PC-9 (cell line): ENCODE measurements around the gene PON3. TPM values are rescaled to one million over a fixed set of nuclear protein-coding genes. Genes with fewer than 3 reads are reported as not detected.

Source experiments
- BruUV-seq: library from RNA; stranded (reverse); fragments of 400-500 nt; replicated peaks from 2 replicates; lab custom pipeline; 2021; lab: Mats Ljungman, UMichigan
- CTCF ChIA-PET: fragments of 300-600 bp; sonication (Branson Sonifier 250); formaldehyde crosslinking; loops from one replicate; lab custom pipeline; 2022; ENCODE audit warnings: antibody characterized with exemption; lab: Charles Lee
- POLR2A ChIA-PET: fragments of 300-600 bp; sonication (Branson Sonifier 250); formaldehyde crosslinking; loops from one replicate; lab custom pipeline; 2022; ENCODE audit warnings: antibody characterized with exemption; ENCODE audit not compliant: unreplicated experiment; lab: Charles Lee
- DNase-seq, 2 experiments: peaks; one replicate each; pipeline versions ENCODE4 v3.0.0 to v3.0.0-alpha.2; 2015 to 2022; ENCODE audit warnings: mixed read lengths in 1 of 2
- H2AFZ ChIP-seq: fragments of 200-600 bp; sonication (generic); 2 replicates; pipeline ENCODE4 v1.8.1; 2017; ENCODE audit warnings: antibody characterized with exemption
- H3F3A ChIP-seq: fragments of 200-600 bp; sonication (generic); 2 replicates; pipeline ENCODE4 v1.8.1; 2017; ENCODE audit warnings: antibody characterized with exemption, mild to moderate bottlenecking, low read depth; ENCODE audit not compliant: insufficient read depth
- H3K27ac ChIP-seq: fragments of 200-600 bp; sonication (generic); 2 replicates; pipeline ENCODE4 v1.6.1; 2016; ENCODE audit warnings: mixed run types
- H3K27me3 ChIP-seq: fragments of 200-600 bp; sonication (generic); 2 replicates; pipeline ENCODE4 v1.6.1; 2016; ENCODE audit warnings: low read depth, mixed run types; ENCODE audit not compliant: insufficient read depth
- H3K36me3 ChIP-seq: fragments of 200-600 bp; sonication (generic); 2 replicates; pipeline ENCODE4 v1.6.1; 2016; ENCODE audit warnings: low read depth, mixed run types
- H3K4me1 ChIP-seq: fragments of 200-600 bp; sonication (generic); replicated peaks from 2 replicates; pipeline ENCODE4 v1.6.1; 2016; ENCODE audit warnings: mixed run types; ENCODE audit not compliant: insufficient read depth
- H3K4me2 ChIP-seq: fragments of 200-600 bp; sonication (generic); 2 replicates; pipeline ENCODE4 v1.6.1; 2017; ENCODE audit warnings: mixed run types
- H3K4me3 ChIP-seq: fragments of 200-600 bp; sonication (generic); 2 replicates; pipeline ENCODE4 v1.6.1; 2016; ENCODE audit warnings: mixed run types
- H3K79me2 ChIP-seq: fragments of 200-600 bp; sonication (generic); 2 replicates; pipeline ENCODE4 v1.6.1; 2017; ENCODE audit warnings: low read depth, mixed run types
- H3K9me2 ChIP-seq: fragments of 200-600 bp; sonication (generic); 2 replicates; pipeline ENCODE4 v1.8.1; 2017; ENCODE audit warnings: mild to moderate bottlenecking; ENCODE audit not compliant: insufficient read depth
- H3K9me3 ChIP-seq: fragments of 200-600 bp; sonication (generic); 2 replicates; pipeline ENCODE4 v1.8.1; 2016; ENCODE audit warnings: low read depth; ENCODE audit not compliant: insufficient read depth
- H4K20me1 ChIP-seq: fragments of 200-600 bp; sonication (generic); 2 replicates; pipeline ENCODE4 v1.8.1; 2017; ENCODE audit not compliant: insufficient read depth
- EZH2 ChIP-seq: fragments of 200-600 bp; sonication (generic); IDR thresholded peaks from 2 replicates; pipeline ENCODE4 v1.8.0; 2017; ENCODE audit warnings: antibody characterized with exemption, low read depth
- intact Hi-C: fragments of 100-400 bp; cut with micrococcal nuclease; formaldehyde crosslinking; loops from one replicate; pipeline ENCODE4 v1.10.0; 2022; ENCODE audit not compliant: unreplicated experiment
- total RNA-seq: library from RNA; stranded (reverse); gene quantifications from 2 replicates; pipeline ENCODE4 v1.2.3, GENCODE V29; 2021
- TF ChIP-seq, protein P1 (sequence below): fragments of 200-600 bp; sonication (generic); conservative IDR thresholded peaks from 2 replicates; pipeline ENCODE4 v1.6.1; 2017; ENCODE audit warnings: mixed run types, antibody characterized with exemption, mild to moderate bottlenecking, moderate library complexity

The PON3 gene
- total RNA-seq, 1 experiment from 2014 or later: 0.85 TPM

DNA sequence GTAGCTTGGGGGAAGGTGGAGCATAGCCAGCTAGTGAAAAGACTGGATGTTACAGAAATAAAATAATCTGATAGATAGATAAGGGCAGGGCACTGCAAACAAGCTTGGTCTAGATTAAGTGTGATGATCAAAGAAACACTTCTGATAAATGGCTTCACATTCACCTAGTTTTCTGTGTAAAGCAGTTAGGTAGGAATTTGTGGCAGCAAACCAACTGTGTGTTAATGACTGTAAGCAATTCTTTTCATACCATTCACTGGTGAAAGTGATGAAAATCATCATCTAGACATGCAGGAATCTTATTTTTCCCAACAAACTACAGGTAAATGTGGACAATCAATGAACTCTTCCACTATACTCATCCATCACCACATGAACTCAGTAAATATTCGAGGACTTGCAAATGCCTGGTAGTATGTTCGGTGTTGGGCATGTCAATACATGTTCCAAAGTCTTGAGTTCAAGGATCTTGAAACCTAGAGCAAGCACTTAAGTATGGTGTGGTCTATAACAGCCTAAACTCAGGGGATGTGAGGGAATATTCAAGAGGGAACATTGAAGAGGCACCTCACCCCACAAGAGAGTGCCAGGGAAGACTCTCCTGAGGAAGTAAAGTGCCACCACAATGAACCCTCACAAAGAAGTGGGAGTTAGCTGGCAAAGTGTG lies 20.5 kb downstream of the PON3 start:
- ChIA-PET CTCF (no interaction called here), POLR2A (interaction anchor here (0.7 kb wide), 1 partner anchor 13 kb away, joined by 3 read pairs; no protein-coding TSS in a partner anchor)
- no peak overlapping the region for H3K4me3 ChIP-seq
- H3K4me1 ChIP-seq: no peaks in the 10 kb centered on the region
- no peaks in the 10 kb centered on the region for H3K9me3 ChIP-seq
- BruUV-seq: no TSS peak
- H3K9me2 ChIP-seq: no peaks in the 10 kb centered on the region
- no peak overlapping the region for H3K4me2 ChIP-seq
- TF ChIP-seq EZH2: no peak
- TF ChIP-seq, protein P1, sequence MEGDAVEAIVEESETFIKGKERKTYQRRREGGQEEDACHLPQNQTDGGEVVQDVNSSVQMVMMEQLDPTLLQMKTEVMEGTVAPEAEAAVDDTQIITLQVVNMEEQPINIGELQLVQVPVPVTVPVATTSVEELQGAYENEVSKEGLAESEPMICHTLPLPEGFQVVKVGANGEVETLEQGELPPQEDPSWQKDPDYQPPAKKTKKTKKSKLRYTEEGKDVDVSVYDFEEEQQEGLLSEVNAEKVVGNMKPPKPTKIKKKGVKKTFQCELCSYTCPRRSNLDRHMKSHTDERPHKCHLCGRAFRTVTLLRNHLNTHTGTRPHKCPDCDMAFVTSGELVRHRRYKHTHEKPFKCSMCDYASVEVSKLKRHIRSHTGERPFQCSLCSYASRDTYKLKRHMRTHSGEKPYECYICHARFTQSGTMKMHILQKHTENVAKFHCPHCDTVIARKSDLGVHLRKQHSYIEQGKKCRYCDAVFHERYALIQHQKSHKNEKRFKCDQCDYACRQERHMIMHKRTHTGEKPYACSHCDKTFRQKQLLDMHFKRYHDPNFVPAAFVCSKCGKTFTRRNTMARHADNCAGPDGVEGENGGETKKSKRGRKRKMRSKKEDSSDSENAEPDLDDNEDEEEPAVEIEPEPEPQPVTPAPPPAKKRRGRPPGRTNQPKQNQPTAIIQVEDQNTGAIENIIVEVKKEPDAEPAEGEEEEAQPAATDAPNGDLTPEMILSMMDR: no peak
- no peaks in the 10 kb centered on the region for H3K79me2 ChIP-seq
- H3K27ac ChIP-seq: no peak overlapping the region
- DNase-seq: no peak
- H3K27me3 ChIP-seq: no peaks in the 10 kb centered on the region
- H3F3A ChIP-seq: no peaks in the 10 kb centered on the region
- no peaks in the 10 kb centered on the region for H4K20me1 ChIP-seq
- H3K36me3 ChIP-seq: no peaks in the 10 kb centered on the region
- intact Hi-C loops: no loop called here
- no peak overlapping the region for H2AFZ ChIP-seq

GRCh38 chr7:95373323-95373722 lies 22.9 kb downstream of the PON3 start:
- Histone ChIP-seq H3K79me2 (no peaks in the 10 kb centered on the region), H3K9me3 (no peaks in the 10 kb centered on the region), H3K4me1 (peaks cover 1% of the 10 kb centered on the region; the same call in 1 of the 2 replicates), H4K20me1 (no peaks in the 10 kb centered on the region), H3K27me3 (no peaks in the 10 kb centered on the region), H2AFZ (no peak overlapping the region), H3K27ac (no peak overlapping the region), H3K36me3 (no peaks in the 10 kb centered on the region), H3K4me2 (no peak overlapping the region), H3F3A (no peaks in the 10 kb centered on the region), H3K9me2 (no peaks in the 10 kb centered on the region), H3K4me3 (no peak overlapping the region)
- TF ChIP-seq EZH2: no peak
- TF ChIP-seq, protein P1: no peak
- intact Hi-C loops: no loop called here
- DNase-seq: no peak
- CTCF ChIA-PET: no interaction called here
- no TSS peak for BruUV-seq
- POLR2A ChIA-PET: no interaction called here

DNA sequence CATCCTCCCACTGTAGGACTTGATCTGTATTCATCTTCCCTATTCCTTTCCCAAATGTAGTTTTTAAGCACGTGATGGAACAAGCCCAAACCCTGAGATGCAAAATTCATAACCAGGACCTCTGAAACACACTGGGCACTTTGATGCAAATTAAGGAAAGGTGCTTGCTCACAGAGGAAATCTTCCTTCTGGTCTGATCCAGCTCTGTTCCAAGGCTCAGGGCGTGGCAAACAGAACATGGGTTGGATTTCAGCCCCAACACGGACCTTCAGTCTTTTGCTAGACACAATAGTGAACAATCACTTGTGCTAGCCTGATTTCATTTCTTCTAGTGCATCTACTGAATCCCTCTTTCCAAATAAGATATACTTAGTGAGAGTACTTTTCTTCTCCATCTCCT lies 27.9 kb downstream of the PON3 start:
- no peaks in the 10 kb centered on the region for H3K9me3 ChIP-seq
- no peak for TF ChIP-seq EZH2
- TF ChIP-seq, protein P1: no peak
- peaks cover 16% of the 10 kb centered on the region for H3K4me1 ChIP-seq
- intact Hi-C loops: no loop called here
- H2AFZ ChIP-seq: no peak overlapping the region
- DNase-seq: no peak
- H3F3A ChIP-seq: peaks cover 4% of the 10 kb centered on the region; the same call in 1 of the 2 replicates
- 0 out of 2 replicates have a peak overlapping the region, but pooled peaks have one; percentile 7 for H3K27ac ChIP-seq
- BruUV-seq: no TSS peak
- no peaks in the 10 kb centered on the region for H4K20me1 ChIP-seq
- H3K36me3 ChIP-seq: no peaks in the 10 kb centered on the region
- no peaks in the 10 kb centered on the region for H3K27me3 ChIP-seq
- no peaks in the 10 kb centered on the region for H3K79me2 ChIP-seq
- H3K4me2 ChIP-seq: peak overlapping the region; percentile 26; the same call in 1 of the 2 replicates
- no peaks in the 10 kb centered on the region for H3K9me2 ChIP-seq
- no peak overlapping the region for H3K4me3 ChIP-seq
- POLR2A ChIA-PET: no interaction called here
- CTCF ChIA-PET: no interaction called here
